Measurements from ENCODE around the gene NGB. TPM values are rescaled to one million over a fixed set of nuclear protein-coding genes. Genes with fewer than 3 reads are reported as not detected.

The NGB gene
- total and polyA plus RNA-seq, 4 donors, result not detected

DNA sequence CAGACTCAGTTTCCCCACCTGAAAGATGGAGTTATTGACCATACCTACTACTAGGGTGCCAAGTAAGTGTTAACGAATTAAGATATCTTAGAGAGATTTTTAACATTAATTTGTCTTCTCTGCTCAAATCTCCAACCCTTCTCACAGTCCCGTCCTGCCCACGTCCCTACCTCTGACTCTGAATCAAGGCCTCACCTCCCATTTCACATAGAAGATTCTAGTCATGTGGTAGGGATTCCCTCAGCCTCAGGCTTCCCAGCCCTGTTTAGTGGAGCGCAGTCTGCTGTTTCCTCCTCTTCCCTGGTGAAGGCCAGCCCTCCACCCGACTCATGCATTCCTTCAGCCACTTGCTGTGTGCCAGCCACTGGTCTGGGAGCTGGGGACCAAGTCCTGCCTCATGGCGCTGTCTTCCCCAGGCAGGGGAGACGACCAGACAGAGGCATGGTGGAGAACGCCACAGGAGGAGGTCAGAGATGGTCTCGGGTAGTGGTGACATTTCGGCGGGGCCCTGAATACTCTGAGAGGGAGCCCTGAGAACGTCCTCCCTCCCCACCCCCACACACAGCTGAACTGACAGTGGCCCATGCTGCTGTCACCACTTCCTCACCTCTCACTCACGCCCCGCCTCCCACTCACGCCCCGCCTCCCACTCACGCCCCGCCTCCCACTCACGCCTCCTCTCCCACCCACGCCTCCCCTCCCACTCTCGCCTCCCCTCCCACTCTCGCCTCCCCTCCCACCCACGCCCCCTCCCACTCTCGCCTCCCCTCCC lies 50.6 kb downstream of the NGB start:
- Histone ChIP-seq H3K4me1 (ENCODE audit: control insufficient read depth in 5 of 5, insufficient read depth in 5 of 5, low read length in 5 of 5) (no peaks in the 10 kb centered on the region), H3K9me3 (ENCODE audit: control insufficient read depth in 4 of 4, insufficient read depth in 3 of 4, low read length in 3 of 4) (no peaks in the 10 kb centered on the region), H3K27me3 (ENCODE audit: control insufficient read depth in 3 of 3, insufficient read depth in 3 of 3, low read length in 2 of 3) (peaks cover 0 to 10% (median 0%) of the 10 kb centered on the region in 3 donors), H3K27ac (ENCODE audit: low read depth in 1 of 2, low read length in 1 of 2) (no peak overlapping the region), H3K9ac (ENCODE audit: insufficient read depth in 1 of 2, low read length in 2 of 2) (no peak overlapping the region), H3K36me3 (ENCODE audit: control insufficient read depth in 4 of 4, insufficient read depth in 4 of 4, low read length in 4 of 4) (no peaks in the 10 kb centered on the region), H3K4me3 (no peak overlapping the region)
- WGBS, 2 donors, result 49 to 52% methylated on average over 13 to 18 of the region's 24 CpGs
- TF ChIP-seq, protein P1, sequence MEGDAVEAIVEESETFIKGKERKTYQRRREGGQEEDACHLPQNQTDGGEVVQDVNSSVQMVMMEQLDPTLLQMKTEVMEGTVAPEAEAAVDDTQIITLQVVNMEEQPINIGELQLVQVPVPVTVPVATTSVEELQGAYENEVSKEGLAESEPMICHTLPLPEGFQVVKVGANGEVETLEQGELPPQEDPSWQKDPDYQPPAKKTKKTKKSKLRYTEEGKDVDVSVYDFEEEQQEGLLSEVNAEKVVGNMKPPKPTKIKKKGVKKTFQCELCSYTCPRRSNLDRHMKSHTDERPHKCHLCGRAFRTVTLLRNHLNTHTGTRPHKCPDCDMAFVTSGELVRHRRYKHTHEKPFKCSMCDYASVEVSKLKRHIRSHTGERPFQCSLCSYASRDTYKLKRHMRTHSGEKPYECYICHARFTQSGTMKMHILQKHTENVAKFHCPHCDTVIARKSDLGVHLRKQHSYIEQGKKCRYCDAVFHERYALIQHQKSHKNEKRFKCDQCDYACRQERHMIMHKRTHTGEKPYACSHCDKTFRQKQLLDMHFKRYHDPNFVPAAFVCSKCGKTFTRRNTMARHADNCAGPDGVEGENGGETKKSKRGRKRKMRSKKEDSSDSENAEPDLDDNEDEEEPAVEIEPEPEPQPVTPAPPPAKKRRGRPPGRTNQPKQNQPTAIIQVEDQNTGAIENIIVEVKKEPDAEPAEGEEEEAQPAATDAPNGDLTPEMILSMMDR (IDR thresholded peaks at IDR 0.05; ENCODE audit: control extremely low read depth, extremely low read depth), result no peak
- DNase-seq, result no peak
- ATAC-seq (ENCODE audit: insufficient read depth, low FRiP score), result no peak

DNA sequence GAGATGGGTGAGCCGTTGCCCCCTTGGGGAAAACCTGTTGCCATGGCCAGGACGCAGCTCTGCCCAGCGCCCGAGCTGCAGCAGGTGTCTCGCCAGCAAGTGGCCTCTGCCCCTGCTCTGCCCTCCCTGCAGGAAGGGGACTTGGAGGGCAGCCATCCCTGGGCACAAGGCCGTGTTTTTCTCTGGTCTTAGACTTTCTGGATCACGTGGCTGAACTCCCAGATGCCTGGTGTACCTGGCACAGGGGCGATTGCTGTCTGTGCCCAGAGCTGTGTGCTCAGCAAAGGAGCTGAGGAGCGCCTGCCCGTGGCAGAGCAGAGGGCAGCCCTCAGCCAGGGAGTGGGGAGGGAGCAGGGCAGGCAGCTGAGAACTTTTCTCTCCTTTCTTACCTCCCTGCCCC lies 51.4 kb downstream of the NGB start:
- Histone ChIP-seq H3K9me3 (ENCODE audit: control insufficient read depth in 4 of 4, insufficient read depth in 3 of 4, low read length in 3 of 4) (no peaks in the 10 kb centered on the region), H3K4me1 (ENCODE audit: control insufficient read depth in 5 of 5, insufficient read depth in 5 of 5, low read length in 5 of 5) (no peaks in the 10 kb centered on the region), H3K36me3 (ENCODE audit: control insufficient read depth in 4 of 4, insufficient read depth in 4 of 4, low read length in 4 of 4) (no peaks in the 10 kb centered on the region), H3K27me3 (ENCODE audit: control insufficient read depth in 3 of 3, insufficient read depth in 3 of 3, low read length in 2 of 3) (peaks cover 0 to 10% (median 0%) of the 10 kb centered on the region in 3 donors), H3K4me3 (no peak overlapping the region), H3K27ac (ENCODE audit: low read depth in 1 of 2, low read length in 1 of 2) (no peak overlapping the region), H3K9ac (ENCODE audit: insufficient read depth in 1 of 2, low read length in 2 of 2) (no peak overlapping the region)
- ATAC-seq (ENCODE audit: insufficient read depth, low FRiP score) (no peak), DNase-seq (no peak)
- 52 to 69% methylated on average over 10 of the region's 10 CpGs for WGBS, 2 donors
- TF ChIP-seq, protein P1 (IDR thresholded peaks at IDR 0.05; ENCODE audit: control extremely low read depth, extremely low read depth), result no peak

DNA sequence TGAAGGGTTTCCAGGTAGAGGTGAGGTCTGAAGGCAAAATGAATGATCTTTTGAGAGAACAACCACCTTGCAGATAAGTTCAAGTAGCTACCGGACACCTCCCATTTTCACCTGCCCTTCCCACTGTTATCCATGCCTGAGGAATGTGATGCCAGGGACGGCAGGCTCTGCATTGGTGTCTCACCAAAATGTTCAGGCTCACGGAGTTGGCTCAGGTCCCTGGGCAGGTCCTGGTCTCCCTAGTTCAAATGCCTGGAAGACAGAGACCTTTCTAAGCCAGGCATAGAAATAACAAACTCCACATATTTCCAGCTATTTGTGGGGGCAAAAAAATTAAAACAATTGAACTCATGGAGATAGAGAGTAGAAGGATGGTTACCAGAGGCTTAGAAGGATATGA lies 53.5 kb downstream of the NGB start:
- Histone ChIP-seq H3K9ac (ENCODE audit: insufficient read depth in 1 of 2, low read length in 2 of 2) (no peak overlapping the region), H3K4me3 (no peak overlapping the region), H3K36me3 (ENCODE audit: control insufficient read depth in 4 of 4, insufficient read depth in 4 of 4, low read length in 4 of 4) (no peaks in the 10 kb centered on the region), H3K27me3 (ENCODE audit: control insufficient read depth in 3 of 3, insufficient read depth in 3 of 3, low read length in 2 of 3) (peaks cover 0 to 7% (median 0%) of the 10 kb centered on the region in 3 donors), H3K9me3 (ENCODE audit: control insufficient read depth in 4 of 4, insufficient read depth in 3 of 4, low read length in 3 of 4) (no peaks in the 10 kb centered on the region), H3K4me1 (ENCODE audit: control insufficient read depth in 5 of 5, insufficient read depth in 5 of 5, low read length in 5 of 5) (no peaks in the 10 kb centered on the region), H3K27ac (ENCODE audit: low read depth in 1 of 2, low read length in 1 of 2) (no peak overlapping the region)
- ATAC-seq (ENCODE audit: insufficient read depth, low FRiP score), result no peak
- TF ChIP-seq, protein P1 (IDR thresholded peaks at IDR 0.05; ENCODE audit: control extremely low read depth, extremely low read depth), result no peak
- DNase-seq, result no peak
- 62 to 76% methylated on average over 3 of the region's 3 CpGs for WGBS, 2 donors

Small RNAs within 50 kb of the gene (small RNA-seq; reads per million reads assigned to genes)
- not detected for gene MIR1260A (ENCODE audit: low replicate concordance)

Other genes with a start within 250 kb of the NGB start
- gene IRF2BPL, start 242.5 kb downstream of the NGB start, total RNA-seq, result 10 to 100 TPM; 42.4 to 52.4 TPM
- 10 to 100 TPM in 1 of 2 donors, 1 to 10 TPM in 1; 9.3 to 34.8 TPM for gene IRF2BPL, start 242.5 kb downstream of the NGB start, polyA plus RNA-seq
- gene CIPC, start 172.9 kb downstream of the NGB start, total RNA-seq, result 10 to 100 TPM; 26.6 to 32.0 TPM
- 10 to 100 TPM in 1 of 2 donors, 1 to 10 TPM in 1; 6.4 to 10.6 TPM for gene CIPC, start 172.9 kb downstream of the NGB start, polyA plus RNA-seq
- gene ZDHHC22, start 129.4 kb downstream of the NGB start, total RNA-seq, result not detected
- under 1 TPM in 1 of 2 donors, not detected in 1; 0.02 TPM for gene ZDHHC22, start 129.4 kb downstream of the NGB start, polyA plus RNA-seq
- 1 to 10 TPM in 1 of 2 donors, under 1 TPM in 1; 0.48 to 1.2 TPM for gene TMEM63C, start 89.4 kb downstream of the NGB start, total RNA-seq
- gene TMEM63C, start 89.4 kb downstream of the NGB start, polyA plus RNA-seq, result under 1 TPM; 0.20 to 0.41 TPM
- 10 to 100 TPM; 14.0 to 43.1 TPM for gene POMT2, start 49.7 kb upstream of the NGB start, total RNA-seq
- gene POMT2, start 49.7 kb upstream of the NGB start, polyA plus RNA-seq, result 10 to 100 TPM in 1 of 2 donors, 1 to 10 TPM in 1; 10.0 to 14.3 TPM
- 10 to 100 TPM in 1 of 2 donors, 1 to 10 TPM in 1; 7.9 to 20.2 TPM for gene GSTZ1, start 49.8 kb upstream of the NGB start, total RNA-seq
- gene GSTZ1, start 49.8 kb upstream of the NGB start, polyA plus RNA-seq, result 10 to 100 TPM; 17.0 to 27.0 TPM
- gene TMED8, start 105.9 kb upstream of the NGB start, total RNA-seq, result 10 to 100 TPM; 10.3 to 15.4 TPM
- gene TMED8, start 105.9 kb upstream of the NGB start, polyA plus RNA-seq, result 1 to 10 TPM; 4.0 to 5.0 TPM
- gene SAMD15, start 106.2 kb upstream of the NGB start, total RNA-seq, result 10 to 100 TPM in 1 of 2 donors, 1 to 10 TPM in 1; 5.9 to 12.5 TPM
- 1 to 10 TPM in 1 of 2 donors, under 1 TPM in 1; 0.71 to 1.2 TPM for gene SAMD15, start 106.2 kb upstream of the NGB start, polyA plus RNA-seq
- gene NOXRED1, start 152.3 kb upstream of the NGB start, total RNA-seq, result under 1 TPM; 0.43 to 0.94 TPM
- gene NOXRED1, start 152.3 kb upstream of the NGB start, polyA plus RNA-seq, result under 1 TPM; 0.23 to 0.30 TPM
- gene VIPAS39, start 186.4 kb upstream of the NGB start, total RNA-seq, result 10 to 100 TPM; 16.0 to 22.8 TPM
- gene VIPAS39, start 186.4 kb upstream of the NGB start, polyA plus RNA-seq, result 10 to 100 TPM in 1 of 2 donors, 1 to 10 TPM in 1; 7.7 to 12.3 TPM
- gene AHSA1, start 186.9 kb upstream of the NGB start, total RNA-seq, result 10 to 100 TPM; 90.4 to 98.5 TPM
- gene AHSA1, start 186.9 kb upstream of the NGB start, polyA plus RNA-seq, result 100 to 1,000 TPM in 1 of 2 donors, 10 to 100 TPM in 1; 84.5 to 119 TPM
- gene ISM2, start 227.6 kb upstream of the NGB start, total RNA-seq, result not detected
- under 1 TPM in 1 of 2 donors, not detected in 1; 0.02 TPM for gene ISM2, start 227.6 kb upstream of the NGB start, polyA plus RNA-seq